Lung (tissue), 12 donors: ENCODE results near the gene SH2D3A. TPM values are rescaled to one million over a fixed set of nuclear protein-coding genes. Genes with fewer than 3 reads are reported as not detected.

Experiments
- ATAC-seq: fragments of 200-7000 bp; cut with Tn5 transposase; one replicate; pipeline ENCODE4 v1.9.1; 2020; ENCODE audit warnings: moderate number of reproducible peaks; ENCODE audit not compliant: insufficient read depth, low FRiP score
- DNase-seq, 3 donors: peaks; one replicate each; pipeline ENCODE4 v3.0.0-alpha.2; 2013 to 2017
- H3K27ac ChIP-seq, 2 donors: one replicate each; pipeline ENCODE4 v1.5.1; 2013; ENCODE audit warnings: mild to moderate bottlenecking in 2 of 2, moderate library complexity in 2 of 2, control low read depth in 1 of 2, inconsistent platforms in 1 of 2, low read depth in 1 of 2, low read length in 1 of 2
- H3K27me3 ChIP-seq, 3 donors: one replicate each; pipeline ENCODE4 v1.5.1; 2013; ENCODE audit warnings: low read length in 2 of 3; ENCODE audit not compliant: control insufficient read depth in 3 of 3, insufficient read depth in 3 of 3
- H3K36me3 ChIP-seq, 4 donors: one replicate each; pipeline ENCODE4 v1.5.1; 2013; ENCODE audit warnings: low read length in 4 of 4, mild to moderate bottlenecking in 1 of 4, moderate library complexity in 1 of 4; ENCODE audit not compliant: control insufficient read depth in 4 of 4, insufficient read depth in 4 of 4
- H3K4me1 ChIP-seq, 5 donors: one replicate each; pipeline ENCODE4 v1.5.1; 2013; ENCODE audit warnings: low read length in 5 of 5, mild to moderate bottlenecking in 2 of 5, moderate library complexity in 1 of 5; ENCODE audit not compliant: control insufficient read depth in 5 of 5, insufficient read depth in 5 of 5
- H3K4me3 ChIP-seq: one replicate; pipeline ENCODE4 v1.5.1; 2013; ENCODE audit warnings: mild to moderate bottlenecking, control low read depth, moderate library complexity
- H3K9ac ChIP-seq, 2 donors: one replicate each; pipeline ENCODE4 v1.5.1; 2013; ENCODE audit warnings: low read length in 2 of 2, control low read depth in 1 of 2; ENCODE audit not compliant: insufficient read depth in 1 of 2
- H3K9me3 ChIP-seq, 4 donors: one replicate each; pipeline ENCODE4 v1.5.1; 2013; ENCODE audit warnings: low read length in 3 of 4, mild to moderate bottlenecking in 1 of 4, moderate library complexity in 1 of 4; ENCODE audit not compliant: control insufficient read depth in 4 of 4, insufficient read depth in 3 of 4
- WGBS, 2 donors: extraction: QIAGEN DNeasy Blood & Tissue Kit; methylation state at CpG; one replicate each; pipeline ENCODE4 v1.1.7; 2013; 5-methylcytosine and 5-hydroxymethylcytosine counted together
- polyA plus RNA-seq, 2 donors: library from polyadenylated mRNA; stranded (reverse); fragments of 200-250 nt; gene quantifications; one replicate each; pipeline ENCODE4 v1.2.1, GENCODE V29; 2013
- total RNA-seq, 2 donors: library from RNA; depleted of rRNA in 1 of 2; stranded (reverse); fragments of >200 nt in 1 of 2; gene quantifications; one replicate each; pipeline ENCODE4 v1.2.1, GENCODE V29; 2014 to 2021
- TF ChIP-seq, protein P1 (sequence below): IDR thresholded peaks from 2 replicates; pipeline ENCODE4 v1.5.1; 2012; ENCODE audit warnings: mild to moderate bottlenecking; ENCODE audit errors: control extremely low read depth, extremely low read depth
- donor health status: control.
- donor health status: control.
- donor health status: Bipolar disorder and iron deficiency.
- donor health status: healthy.
- donor health status: DM: yes; HTN: yes; CAD: no.

SH2D3A gene
- total and polyA plus RNA-seq, 4 donors: 16.6 to 30.6 (median 22.7) TPM

DNA sequence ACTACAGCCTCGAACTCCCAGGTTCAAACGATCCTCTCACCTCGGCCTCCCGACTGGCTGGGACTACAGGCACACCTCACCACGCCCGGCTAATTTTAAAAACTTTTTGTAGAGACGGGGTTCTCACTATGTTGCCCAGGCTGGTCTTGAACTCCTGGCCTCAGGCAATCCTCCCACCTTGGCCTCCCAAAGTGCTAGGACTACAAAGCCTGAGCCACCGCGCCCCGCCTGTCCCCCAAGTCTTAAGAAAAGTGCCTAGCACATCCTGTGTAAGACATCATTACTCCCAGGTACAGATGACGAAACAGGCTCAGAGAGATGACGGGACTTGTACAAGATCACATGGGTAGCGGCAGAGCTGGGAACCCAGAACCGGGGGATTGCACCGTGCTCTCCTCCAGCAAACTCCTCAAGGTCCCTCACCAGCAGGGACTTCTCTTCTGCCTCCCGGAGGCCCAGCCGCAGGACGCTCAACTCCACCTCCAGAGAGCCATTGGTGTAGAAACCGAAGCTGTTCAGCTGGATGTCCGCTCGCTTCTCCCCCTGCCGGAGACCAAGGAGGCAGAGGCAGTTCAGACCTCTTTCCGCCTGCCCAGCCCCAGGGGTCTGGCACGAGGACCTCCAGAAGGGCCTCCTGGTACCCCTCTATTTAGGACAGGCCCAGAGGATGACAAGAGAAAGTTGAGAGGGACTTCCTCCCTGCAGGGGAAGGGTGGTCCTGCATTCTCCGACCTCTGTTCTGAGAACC lies 30.9 kb downstream of the SH2D3A start:
- TF ChIP-seq, protein P1, sequence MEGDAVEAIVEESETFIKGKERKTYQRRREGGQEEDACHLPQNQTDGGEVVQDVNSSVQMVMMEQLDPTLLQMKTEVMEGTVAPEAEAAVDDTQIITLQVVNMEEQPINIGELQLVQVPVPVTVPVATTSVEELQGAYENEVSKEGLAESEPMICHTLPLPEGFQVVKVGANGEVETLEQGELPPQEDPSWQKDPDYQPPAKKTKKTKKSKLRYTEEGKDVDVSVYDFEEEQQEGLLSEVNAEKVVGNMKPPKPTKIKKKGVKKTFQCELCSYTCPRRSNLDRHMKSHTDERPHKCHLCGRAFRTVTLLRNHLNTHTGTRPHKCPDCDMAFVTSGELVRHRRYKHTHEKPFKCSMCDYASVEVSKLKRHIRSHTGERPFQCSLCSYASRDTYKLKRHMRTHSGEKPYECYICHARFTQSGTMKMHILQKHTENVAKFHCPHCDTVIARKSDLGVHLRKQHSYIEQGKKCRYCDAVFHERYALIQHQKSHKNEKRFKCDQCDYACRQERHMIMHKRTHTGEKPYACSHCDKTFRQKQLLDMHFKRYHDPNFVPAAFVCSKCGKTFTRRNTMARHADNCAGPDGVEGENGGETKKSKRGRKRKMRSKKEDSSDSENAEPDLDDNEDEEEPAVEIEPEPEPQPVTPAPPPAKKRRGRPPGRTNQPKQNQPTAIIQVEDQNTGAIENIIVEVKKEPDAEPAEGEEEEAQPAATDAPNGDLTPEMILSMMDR: peak; percentile 31
- no peaks in the 10 kb centered on the region for H3K27me3 ChIP-seq
- 25 to 26% methylated on average over 25 of the region's 25 CpGs for WGBS, 2 donors
- DNase-seq: peak; percentile 88 to 91 (median 91)
- H3K36me3 ChIP-seq: peaks cover 0 to 21% (median 3%) of the 10 kb centered on the region in 4 donors
- H3K4me3 ChIP-seq: peak overlapping the region; percentile 72
- H3K27ac ChIP-seq: peak overlapping the region; percentile 93 to 94
- peaks cover 0 to 35% (median 11%) of the 10 kb centered on the region in 5 donors for H3K4me1 ChIP-seq
- peaks cover 0 to 2% (median 0%) of the 10 kb centered on the region in 4 donors for H3K9me3 ChIP-seq
- H3K9ac ChIP-seq: peak overlapping the region; percentile 33 to 37
- no peak for ATAC-seq

DNA sequence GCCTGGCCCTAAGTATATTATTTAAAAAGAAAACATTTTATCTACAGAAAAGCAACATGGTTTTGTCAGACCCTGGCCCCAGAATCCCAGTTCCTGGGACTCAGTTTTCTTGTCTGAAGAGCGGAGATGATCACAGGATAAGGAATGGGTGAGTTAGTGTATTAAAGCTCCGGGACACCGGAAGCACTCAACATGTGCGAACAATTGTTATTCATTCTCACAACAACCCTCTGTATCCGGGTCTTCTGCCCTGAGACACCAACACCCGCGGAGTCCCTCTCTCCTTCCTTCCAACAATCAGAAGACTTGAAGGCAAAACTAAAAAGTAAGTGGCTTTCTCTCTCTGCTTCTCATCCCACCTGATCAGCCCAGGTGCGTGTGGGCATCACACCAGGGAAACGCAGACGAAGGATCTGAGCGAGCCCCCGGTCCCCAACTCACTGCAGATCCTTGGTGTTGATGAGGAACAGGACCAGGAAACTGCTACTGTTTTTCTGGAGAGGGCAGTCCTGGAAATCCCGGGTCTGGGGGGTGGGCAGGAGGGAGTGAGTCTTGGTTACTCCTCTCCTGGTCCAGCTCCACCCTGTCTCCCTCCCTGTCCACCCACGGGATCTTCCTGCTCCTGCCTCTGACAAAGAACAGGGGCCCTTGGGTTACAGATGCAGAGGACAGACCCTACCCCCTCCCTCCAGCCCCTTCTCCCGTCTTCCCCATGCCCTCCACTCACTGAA lies 31.9 kb downstream of the SH2D3A start:
- Histone ChIP-seq H3K36me3 (peaks cover 0 to 27% (median 3%) of the 10 kb centered on the region in 4 donors), H3K27me3 (no peaks in the 10 kb centered on the region), H3K9me3 (peaks cover 0 to 2% (median 0%) of the 10 kb centered on the region in 4 donors), H3K9ac (peak overlapping the region in 1 of 2 donors; percentile 33), H3K4me3 (no peak overlapping the region), H3K4me1 (peaks cover 0 to 31% (median 11%) of the 10 kb centered on the region in 5 donors), H3K27ac (no peak overlapping the region)
- DNase-seq: no peak
- WGBS, 2 donors: 69 to 80% methylated on average over 15 of the region's 15 CpGs
- TF ChIP-seq, protein P1: no peak
- no peak for ATAC-seq

DNA sequence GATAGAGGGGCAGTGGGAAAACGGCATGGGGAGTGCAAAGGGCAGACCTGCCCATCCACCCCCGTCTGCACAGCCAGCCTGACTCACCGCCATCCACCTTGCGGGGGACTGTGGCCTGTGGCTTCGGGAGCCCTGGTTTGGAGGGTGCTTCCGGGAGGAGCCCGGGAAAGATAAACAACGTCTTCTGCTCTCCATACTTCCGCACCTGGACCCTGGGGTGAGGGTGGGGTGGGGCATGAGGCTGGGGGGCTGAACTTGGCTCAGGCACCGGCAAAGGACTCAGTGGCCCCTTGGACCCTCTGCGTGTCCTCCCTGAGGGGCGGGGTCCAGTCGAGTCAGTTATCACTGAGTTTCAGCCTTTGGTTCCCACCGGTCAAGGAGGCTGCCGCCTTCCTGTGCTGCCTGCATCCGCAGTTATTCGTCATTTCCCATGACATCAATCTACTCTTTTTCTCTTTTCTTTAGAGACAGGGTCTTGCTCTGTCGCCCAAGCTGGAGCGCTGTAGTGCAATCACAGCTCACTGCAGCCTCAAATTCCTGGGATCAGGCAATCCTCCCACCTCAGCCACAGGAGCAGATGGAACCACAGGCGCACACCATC lies 33.0 kb downstream of the SH2D3A start:
- DNase-seq: peak in 1 of 3 donors; percentile 29
- 75 to 84% methylated on average over 20 of the region's 20 CpGs for WGBS, 2 donors

More for the DNA sequence above, 33.0 kb downstream of the SH2D3A start:
- ATAC-seq: no peak
- TF ChIP-seq, protein P1: no peak
- no peak overlapping the region for H3K9ac ChIP-seq
- H3K4me3 ChIP-seq: no peak overlapping the region
- H3K27ac ChIP-seq: no peak overlapping the region
- H3K4me1 ChIP-seq: peaks cover 0 to 30% (median 14%) of the 10 kb centered on the region in 5 donors
- peaks cover 0 to 30% (median 3%) of the 10 kb centered on the region in 4 donors for H3K36me3 ChIP-seq
- H3K9me3 ChIP-seq: peaks cover 0 to 2% (median 0%) of the 10 kb centered on the region in 4 donors
- no peaks in the 10 kb centered on the region for H3K27me3 ChIP-seq
